Placental epithelial cell (primary cell): ENCODE data around the gene FREM1. TPM values are rescaled to one million over a fixed set of nuclear protein-coding genes. Genes with fewer than 3 reads are reported as not detected.

ENCODE experiments used
- small RNA-seq: library from RNA; depleted of rRNA; stranded (forward); fragments of <200 nt; gene quantifications from one replicate; pipeline ENCODE3, GENCODE V24; 2012
- total RNA-seq: library from RNA; depleted of rRNA; stranded (reverse); fragments of >200 nt; gene quantifications from 2 replicates; pipeline ENCODE4 v1.2.3, GENCODE V29; 2012

FREM1 gene, protein sequence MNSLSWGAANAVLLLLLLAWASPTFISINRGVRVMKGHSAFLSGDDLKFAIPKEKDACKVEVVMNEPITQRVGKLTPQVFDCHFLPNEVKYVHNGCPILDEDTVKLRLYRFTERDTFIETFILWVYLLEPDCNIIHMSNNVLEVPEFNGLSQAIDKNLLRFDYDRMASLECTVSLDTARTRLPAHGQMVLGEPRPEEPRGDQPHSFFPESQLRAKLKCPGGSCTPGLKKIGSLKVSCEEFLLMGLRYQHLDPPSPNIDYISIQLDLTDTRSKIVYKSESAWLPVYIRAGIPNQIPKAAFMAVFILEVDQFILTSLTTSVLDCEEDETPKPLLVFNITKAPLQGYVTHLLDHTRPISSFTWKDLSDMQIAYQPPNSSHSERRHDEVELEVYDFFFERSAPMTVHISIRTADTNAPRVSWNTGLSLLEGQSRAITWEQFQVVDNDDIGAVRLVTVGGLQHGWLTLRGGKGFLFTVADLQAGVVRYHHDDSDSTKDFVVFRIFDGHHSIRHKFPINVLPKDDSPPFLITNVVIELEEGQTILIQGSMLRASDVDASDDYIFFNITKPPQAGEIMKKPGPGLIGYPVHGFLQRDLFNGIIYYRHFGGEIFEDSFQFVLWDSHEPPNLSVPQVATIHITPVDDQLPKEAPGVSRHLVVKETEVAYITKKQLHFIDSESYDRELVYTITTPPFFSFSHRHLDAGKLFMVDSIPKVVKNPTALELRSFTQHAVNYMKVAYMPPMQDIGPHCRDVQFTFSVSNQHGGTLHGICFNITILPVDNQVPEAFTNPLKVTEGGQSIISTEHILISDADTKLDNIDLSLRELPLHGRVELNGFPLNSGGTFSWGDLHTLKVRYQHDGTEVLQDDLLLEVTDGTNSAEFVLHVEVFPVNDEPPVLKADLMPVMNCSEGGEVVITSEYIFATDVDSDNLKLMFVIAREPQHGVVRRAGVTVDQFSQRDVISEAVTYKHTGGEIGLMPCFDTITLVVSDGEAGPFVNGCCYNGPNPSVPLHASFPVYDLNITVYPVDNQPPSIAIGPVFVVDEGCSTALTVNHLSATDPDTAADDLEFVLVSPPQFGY (N-terminal part only)
- total RNA-seq = 1.5 and 3.5 TPM in 2 replicates

DNA sequence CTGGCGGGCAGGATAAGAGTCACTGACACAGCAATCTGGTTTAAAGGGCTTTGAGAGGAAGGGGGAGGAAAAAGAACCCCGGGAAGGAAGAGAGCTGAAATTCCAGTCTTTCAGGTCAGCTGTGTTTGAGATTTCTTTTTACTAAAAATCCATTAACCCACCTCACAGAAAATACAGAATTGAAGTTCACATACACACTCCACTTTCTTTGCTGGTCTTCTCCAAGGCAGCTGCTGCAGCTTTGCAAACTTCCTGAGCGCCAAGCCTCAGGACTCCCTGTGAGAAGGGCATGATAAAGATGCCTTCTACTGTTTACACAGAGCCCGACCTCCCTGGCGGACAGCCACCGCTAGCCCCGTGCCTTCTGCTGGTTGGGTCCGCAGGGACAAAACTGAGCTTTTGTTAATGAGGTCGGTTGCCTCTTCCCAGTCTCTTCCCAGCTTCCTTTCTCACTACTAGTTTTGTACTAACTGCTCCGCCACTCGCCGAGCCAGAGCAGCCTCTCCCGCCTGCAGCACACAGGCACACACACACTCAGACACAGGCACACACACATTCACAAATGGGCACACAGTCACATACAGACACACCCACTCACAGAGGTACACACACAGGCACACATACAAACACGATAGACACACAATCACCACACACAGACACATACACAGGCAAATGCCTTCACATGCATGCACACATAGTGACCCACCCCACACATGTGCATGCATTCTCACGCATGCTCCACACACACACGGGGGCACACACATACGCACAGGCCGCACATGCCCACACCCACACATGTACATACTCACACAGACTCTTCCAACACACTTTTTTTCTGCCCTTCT, at the start of gene FREM1:
Gene FREM1, minus strand, starts transcription at position 468 of the 845 bp plus-strand sequence. CDS start 41,451 bp downstream, outside the sequence.

DNA sequence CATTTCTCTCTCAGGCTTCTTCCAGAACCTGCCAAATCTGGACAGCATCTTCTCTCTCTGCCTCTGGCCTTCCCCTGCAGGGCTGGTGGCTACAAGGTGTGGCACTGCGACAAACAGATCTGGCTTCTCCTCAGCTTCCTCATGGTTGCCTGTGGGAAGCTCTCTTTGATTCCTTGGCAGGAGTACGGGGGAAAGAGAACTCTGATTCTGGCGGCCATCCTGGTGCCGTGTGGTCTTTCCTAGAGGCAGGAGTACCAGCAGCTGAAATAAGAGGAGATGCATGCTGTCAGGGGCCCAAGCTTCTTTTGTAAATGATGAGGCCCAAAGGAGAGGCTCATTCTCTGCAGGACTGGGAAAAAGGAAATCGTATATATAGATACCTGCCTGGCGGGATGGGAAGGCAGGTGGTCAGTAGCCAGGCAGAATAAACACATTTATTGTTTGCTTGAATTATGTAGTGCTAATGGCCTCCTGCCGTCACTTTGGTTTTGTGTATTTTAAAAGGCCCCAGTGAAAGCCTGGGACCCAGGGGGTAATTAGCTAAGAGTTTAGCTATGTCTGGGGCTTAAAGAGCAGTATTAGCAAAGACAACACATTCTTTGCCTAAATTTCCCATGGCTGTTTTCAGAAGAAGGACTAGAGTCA, 187.7 kb downstream of the FREM1 start, which contains the start of gene CER1:
Gene CER1, minus strand, starts transcription at position 343 of the 645 bp plus-strand sequence. Its CDS starts 61 bp downstream, at position 282.

DNA sequence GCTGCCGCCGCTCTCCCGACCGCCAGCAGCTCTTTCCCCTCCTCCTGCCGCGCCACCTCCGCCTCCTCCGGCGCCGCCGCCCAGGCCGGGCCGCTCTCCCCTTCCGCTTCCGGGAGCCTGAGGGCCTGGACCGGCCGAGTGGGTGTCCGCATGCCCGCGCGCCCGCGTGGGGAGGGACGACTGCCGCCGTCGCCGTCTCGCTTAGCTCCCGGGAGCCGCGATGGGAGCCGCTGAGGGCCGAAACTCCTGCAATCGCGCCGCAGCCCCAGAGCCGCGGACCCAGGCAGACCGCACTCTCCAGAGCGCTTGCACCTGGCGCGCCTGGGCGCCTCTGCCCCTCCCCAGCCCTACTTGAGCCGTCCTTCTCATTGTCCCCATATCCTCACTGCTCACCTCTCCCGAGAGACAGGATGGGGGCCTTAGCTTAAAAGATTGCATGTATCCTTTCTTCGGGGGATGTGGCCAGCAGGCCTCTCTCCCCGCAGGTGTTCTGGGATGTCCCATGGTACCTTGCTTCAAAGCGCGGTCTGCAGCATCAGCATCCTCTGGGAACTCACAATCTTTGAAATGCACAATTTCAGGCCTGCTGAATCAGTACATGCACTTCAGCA, 216.9 kb downstream of the FREM1 start, which contains the start of gene ZDHHC21:
Gene ZDHHC21, minus strand, starts transcription at position 182 of the 611 bp plus-strand sequence. CDS start 19,092 bp downstream, outside the sequence.

Small RNAs within 50 kb of the gene (small RNA-seq; reads per million reads assigned to genes)
- not detected for gene RNU6-1260P

Other genes starting within 250 kb of the FREM1 start
- 4.0 and 4.7 TPM in 2 replicates for gene ZDHHC21, start 217.0 kb downstream of the FREM1 start, total RNA-seq
- not detected in 2 replicates for gene CER1, start 187.7 kb downstream of the FREM1 start, total RNA-seq